Tibial nerve (tissue), 4 donors: ENCODE results near the gene LRRC51.

Experiments
- CTCF ChIP-seq, 5 experiments: fragments of 200-600 bp in 3 of 5; fragments of 450-650 bp in 2 of 5; sonication (generic) in 3 of 5; IDR thresholded peaks; one replicate each; pipeline ENCODE4 v1.5.1; 2016 to 2019; ENCODE audit warnings: antibody characterized with exemption in 5 of 5, mild to moderate bottlenecking in 3 of 5, moderate library complexity in 2 of 5
- EP300 ChIP-seq, 2 donors: sonication (generic); formaldehyde crosslinking; IDR thresholded peaks; one replicate each; pipeline ENCODE4 v1.6.1; 2017; ENCODE audit warnings: antibody characterized with exemption in 2 of 2, mild to moderate bottlenecking in 1 of 2
- POLR2A ChIP-seq, 2 donors: fragments of 450-650 bp; IDR thresholded peaks; one replicate each; pipeline ENCODE4 v1.6.1; 2017; ENCODE audit warnings: antibody characterized with exemption in 2 of 2, mild to moderate bottlenecking in 2 of 2, moderate library complexity in 2 of 2

GRCh38 chr11:72048766-72049460 lies 31.7 kb upstream of the LRRC51 start:
- TF ChIP-seq CTCF (IDR thresholded peaks at IDR 0.05) (no peak), POLR2A (IDR thresholded peaks at IDR 0.05) (no peak), EP300 (IDR thresholded peaks at IDR 0.05) (peak in 1 of 2 donors; percentile 12)
